GM10248 (cell line): ENCODE measurements around the gene IFRD1.

Experiments used
- CTCF ChIA-PET: fragments of 300-600 bp; sonication (Branson Sonifier 250); formaldehyde crosslinking; extraction: SDS; loops from one replicate; lab custom pipeline; 2021; ENCODE audit warnings: antibody characterized with exemption; lab: Yijun Ruan, JAX
- POLR2A ChIA-PET: fragments of 350-650 bp; sonication (Branson Sonifier 250); formaldehyde crosslinking; extraction: SDS; loops from one replicate; lab custom pipeline; 2020; ENCODE audit warnings: antibody characterized with exemption; lab: Yijun Ruan, JAX
- DNase-seq: peaks from one replicate; pipeline ENCODE4 v3.0.0; 2012; ENCODE audit errors: extremely low spot score
- TF ChIP-seq, protein P1 (sequence below): IDR thresholded peaks from 2 replicates; pipeline ENCODE4 v1.5.1; 2012; ENCODE audit warnings: mild to moderate bottlenecking, low read depth; ENCODE audit errors: extremely low read depth, missing control alignments, control extremely low read depth

IFRD1 gene

DNA sequence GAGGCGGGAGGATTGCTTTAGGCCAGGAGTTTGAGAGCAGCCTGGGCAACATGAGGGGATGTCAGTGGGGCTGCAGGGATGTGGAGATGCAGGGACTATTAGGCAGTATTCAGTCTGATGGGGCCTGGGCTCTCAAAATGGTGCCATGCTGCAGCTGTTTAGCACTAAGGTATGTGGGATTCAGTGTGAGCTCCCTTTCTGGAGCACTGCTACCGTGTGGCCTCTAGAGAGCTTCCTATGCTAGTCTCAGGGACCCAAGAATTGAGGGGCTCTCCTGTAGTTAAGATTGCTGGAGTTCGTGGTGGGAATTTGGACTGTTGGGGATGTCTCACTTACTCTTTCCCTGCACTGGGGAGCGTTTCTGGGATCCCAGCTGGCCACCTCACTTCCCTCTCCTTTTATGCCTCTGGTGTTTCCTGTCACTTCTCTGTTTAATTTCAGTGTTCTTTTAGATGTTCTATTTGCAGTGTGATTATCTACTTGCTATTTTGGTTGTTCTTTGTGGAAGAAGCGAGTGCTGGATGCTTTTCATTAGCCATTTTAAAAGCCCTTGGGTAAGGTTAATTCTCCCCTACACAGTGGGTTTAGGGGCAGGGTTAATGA lies 53.9 kb downstream of the IFRD1 start:
- CTCF ChIA-PET: interaction anchor here (1.0 to 1.3 kb wide), 2 partner anchors 9 to 15 kb away, joined by 3 read pairs; no protein-coding TSS in a partner anchor
- TF ChIP-seq, protein P1, sequence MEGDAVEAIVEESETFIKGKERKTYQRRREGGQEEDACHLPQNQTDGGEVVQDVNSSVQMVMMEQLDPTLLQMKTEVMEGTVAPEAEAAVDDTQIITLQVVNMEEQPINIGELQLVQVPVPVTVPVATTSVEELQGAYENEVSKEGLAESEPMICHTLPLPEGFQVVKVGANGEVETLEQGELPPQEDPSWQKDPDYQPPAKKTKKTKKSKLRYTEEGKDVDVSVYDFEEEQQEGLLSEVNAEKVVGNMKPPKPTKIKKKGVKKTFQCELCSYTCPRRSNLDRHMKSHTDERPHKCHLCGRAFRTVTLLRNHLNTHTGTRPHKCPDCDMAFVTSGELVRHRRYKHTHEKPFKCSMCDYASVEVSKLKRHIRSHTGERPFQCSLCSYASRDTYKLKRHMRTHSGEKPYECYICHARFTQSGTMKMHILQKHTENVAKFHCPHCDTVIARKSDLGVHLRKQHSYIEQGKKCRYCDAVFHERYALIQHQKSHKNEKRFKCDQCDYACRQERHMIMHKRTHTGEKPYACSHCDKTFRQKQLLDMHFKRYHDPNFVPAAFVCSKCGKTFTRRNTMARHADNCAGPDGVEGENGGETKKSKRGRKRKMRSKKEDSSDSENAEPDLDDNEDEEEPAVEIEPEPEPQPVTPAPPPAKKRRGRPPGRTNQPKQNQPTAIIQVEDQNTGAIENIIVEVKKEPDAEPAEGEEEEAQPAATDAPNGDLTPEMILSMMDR: no peak
- POLR2A ChIA-PET: no interaction called here
- no peak for DNase-seq

DNA sequence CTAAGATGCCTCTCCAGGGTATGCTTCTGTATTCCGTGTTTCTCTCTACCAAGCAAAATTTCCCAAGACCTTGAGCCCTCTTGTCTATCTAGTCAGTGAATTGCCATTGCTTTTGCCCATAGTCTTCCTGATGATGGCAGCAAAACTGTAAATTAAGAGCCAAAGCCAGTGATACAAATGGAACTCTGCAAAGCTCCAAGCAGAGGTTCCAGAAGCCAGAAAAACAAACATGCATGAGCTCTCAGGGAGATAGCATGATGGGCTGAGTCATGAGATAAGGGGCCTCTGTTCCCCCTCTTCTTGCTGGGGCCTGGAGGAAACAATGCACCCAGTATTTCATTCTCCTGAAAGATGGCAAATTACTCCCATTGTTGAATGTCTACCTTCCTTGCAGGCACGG lies 55.2 kb downstream of the IFRD1 start:
- CTCF ChIA-PET: no interaction called here
- TF ChIP-seq, protein P1: no peak
- DNase-seq: no peak
- POLR2A ChIA-PET: no interaction called here

DNA sequence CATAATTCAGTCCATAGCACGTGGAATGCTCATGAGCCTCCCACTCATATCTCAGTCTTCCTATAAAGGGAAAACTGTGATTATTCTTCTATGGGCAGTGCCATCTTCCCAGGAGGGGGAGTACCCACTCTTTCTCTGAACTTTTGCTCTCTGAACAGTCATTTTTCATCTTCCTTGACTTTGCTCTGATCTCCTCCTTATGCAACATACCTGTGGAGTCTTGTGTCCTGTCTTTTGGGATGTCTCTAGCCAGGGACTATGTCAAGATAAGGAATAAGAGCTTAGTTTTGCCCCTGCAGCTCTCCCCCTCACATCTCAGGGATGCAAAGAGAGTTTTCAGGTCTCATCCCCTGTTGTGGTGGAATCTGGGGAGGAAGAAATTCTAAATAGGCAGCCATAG lies 58.1 kb downstream of the IFRD1 start:
- DNase-seq: no peak
- CTCF ChIA-PET: interaction anchor here (1.2 to 1.7 kb wide), 2 partner anchors 9 to 27 kb away, joined by 3 to 4 read pairs; partner anchors contain the start of gene LSMEM1
- POLR2A ChIA-PET: no interaction called here
- TF ChIP-seq, protein P1: no peak

DNA sequence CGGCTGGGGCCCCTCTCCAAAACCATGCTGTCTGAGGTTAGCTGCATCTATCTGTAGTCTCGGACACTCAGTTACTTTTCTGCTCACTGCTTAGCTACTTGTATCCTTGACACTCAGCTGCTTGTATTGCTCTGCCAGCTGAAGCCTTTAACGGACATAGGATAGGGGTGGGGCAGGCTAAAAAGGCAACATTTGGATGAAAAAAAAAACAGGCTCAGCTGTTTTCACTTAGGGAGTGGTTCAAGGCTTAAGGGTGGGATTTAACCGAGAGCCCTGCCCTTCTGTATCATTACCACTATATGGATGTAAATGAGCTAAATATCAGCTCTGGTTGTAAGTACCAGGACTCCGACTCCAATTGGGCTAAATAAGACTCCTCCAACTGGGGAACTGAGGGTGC lies 59.1 kb downstream of the IFRD1 start:
- no peak for DNase-seq
- TF ChIP-seq, protein P1: no peak
- ChIA-PET POLR2A (no interaction called here), CTCF (interaction anchor here (1.0 to 2.6 kb wide), 5 partner anchors 9 to 756 kb away, joined by 3 to 10 read pairs (median 4); partner anchors contain the start of gene LSMEM1)

DNA sequence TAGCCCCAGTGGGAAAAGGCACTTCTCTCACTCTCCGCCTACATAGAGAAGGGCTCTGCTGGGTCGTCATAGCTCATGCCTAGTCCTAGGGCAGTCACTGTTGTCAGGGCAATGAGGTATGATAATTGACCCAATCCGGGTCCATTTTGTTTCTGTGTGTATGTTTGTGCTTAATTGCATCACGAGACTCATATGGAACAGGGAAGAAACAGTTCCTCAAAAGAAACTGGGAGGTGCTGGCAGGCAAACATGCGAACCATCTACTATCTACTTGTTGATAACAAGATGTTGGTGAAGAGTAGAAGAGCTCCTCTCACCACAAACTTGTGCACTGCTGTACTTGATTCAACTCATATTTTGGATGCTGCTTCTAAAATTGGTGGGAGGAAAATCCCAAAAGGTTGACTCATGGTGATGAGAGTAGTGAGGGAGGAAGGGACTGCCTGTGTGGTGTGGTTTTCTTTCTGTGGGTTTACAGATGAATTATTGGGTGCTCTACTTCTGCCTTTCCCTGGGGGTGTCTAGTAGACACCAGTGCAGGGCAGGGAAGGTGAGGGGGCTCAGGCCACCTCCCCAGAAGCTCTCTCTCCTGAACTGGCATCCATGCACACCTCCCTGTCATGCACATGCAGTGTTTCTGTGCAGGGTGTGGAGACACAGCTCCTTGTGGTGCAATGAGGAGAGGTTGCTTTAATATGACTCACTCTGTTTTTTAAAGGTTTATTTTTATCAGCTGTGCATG lies 59.9 kb downstream of the IFRD1 start:
- CTCF ChIA-PET: interaction anchor here (1.0 to 2.6 kb wide), 6 partner anchors 10 to 757 kb away, joined by 3 to 10 read pairs (median 4); partner anchors contain the start of gene LSMEM1
- POLR2A ChIA-PET: no interaction called here
- DNase-seq: peak; percentile 32
- TF ChIP-seq, protein P1: no peak

DNA sequence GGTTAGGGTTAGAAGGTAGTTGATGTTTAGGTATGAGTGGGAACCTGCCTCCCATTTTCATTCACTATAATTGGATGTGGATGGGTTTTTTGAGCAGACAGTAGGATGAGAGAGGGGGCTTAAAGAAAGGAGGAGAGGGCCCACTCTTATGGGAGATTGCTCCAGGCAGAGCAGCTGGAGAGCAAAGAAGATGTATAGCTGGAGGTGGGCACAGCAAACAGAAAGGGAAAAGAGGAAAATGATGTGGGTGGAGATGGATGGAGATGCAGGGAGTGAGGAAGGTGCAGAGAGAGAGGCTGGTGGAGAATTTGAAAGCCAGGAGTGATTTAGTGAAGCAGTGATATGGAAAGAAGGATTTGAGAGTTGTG lies 60.5 kb downstream of the IFRD1 start:
- CTCF ChIA-PET: interaction anchor here (1.0 to 2.6 kb wide), 3 partner anchors 15 to 757 kb away, joined by 3 to 10 read pairs (median 10); no protein-coding TSS in a partner anchor
- POLR2A ChIA-PET: no interaction called here
- TF ChIP-seq, protein P1: no peak
- no peak for DNase-seq
